H1 (cell line): Measurements from ENCODE around the gene DRC7. TPM values are rescaled to one million over a fixed set of nuclear protein-coding genes. Genes with fewer than 3 reads are reported as not detected.

Experiments
- microRNA-seq, 2 experiments: library from miRNA; unstranded; fragments of <30 nt; microRNA quantifications; one replicate each; pipeline versions ENCODE4 to v1.2.0, GENCODE V29; 2016 to 2020; ENCODE audit warnings: borderline microRNAs expressed in 2 of 2, borderline number of aligned reads in 2 of 2, borderline replicate concordance in 1 of 2
- polyA plus RNA-seq, 7 experiments: library from polyadenylated mRNA; depleted of rRNA in 3 of 7; stranded (reverse) in 5 of 7; unstranded in 2 of 7; fragments of >200 nt in 5 of 7; fragments of 200-250 nt in 2 of 7; gene quantifications; 1 replicate in 5 of 7; 2 replicates in 1 of 7; 4 replicates in 1 of 7; pipeline versions ENCODE4 v1.2.1 to v1.2.3, GENCODE V29; 2011 to 2013; ENCODE audit warnings: missing spikeins in 2 of 7, mixed read lengths in 2 of 7
- small RNA-seq: library from polyadenylated mRNA; stranded (forward); fragments of <200 nt; extraction: miRNeasy Mini kit (QIAGEN cat#:217004); gene quantifications from one replicate; pipeline ENCODE3, GENCODE V24; 2013; ENCODE audit not compliant: insufficient read depth
- total RNA-seq: library from RNA; stranded (reverse); fragmentation: NEBNext Ultra II Directional; extraction: Animal tissue kit (Norgen Biotek cat#: 25700); gene quantifications from 2 replicates; pipeline ENCODE4 v1.2.1, GENCODE V29; 2021

DRC7 gene
- total and polyA plus RNA-seq, 2 of the 8 experiments (the other 6 are each of a cell fraction or from before 2014, with no cell fraction given): 0.14 TPM; not detected in 1

Small RNA genes within 50 kb of the gene (microRNA-seq; reads per million reads assigned to microRNA genes)
- gene MIR6772: 0 reads per million in 2 experiments

Small RNA genes within 50 kb of the gene (small RNA-seq; reads per million reads assigned to genes)
- gene MIR6772: 0.51 reads per million

Other genes with a start within 250 kb of the DRC7 start
- gene CIAPIN1, start 247.4 kb upstream of the DRC7 start, total RNA-seq: 83.6 and 90.7 TPM in 2 replicates
- 64.0 and 76.8 TPM in 2 replicates for gene CIAPIN1, start 247.4 kb upstream of the DRC7 start, polyA plus RNA-seq (2011; rRNA removed)
- 31.7 and 33.3 TPM in 2 replicates for gene COQ9, start 247.3 kb upstream of the DRC7 start, total RNA-seq
- 47.9 and 60.3 TPM in 2 replicates for gene COQ9, start 247.3 kb upstream of the DRC7 start, polyA plus RNA-seq (2011; rRNA removed)
- gene POLR2C, start 232.1 kb upstream of the DRC7 start, total RNA-seq: 71.2 and 72.5 TPM in 2 replicates
- 132 and 149 TPM in 2 replicates for gene POLR2C, start 232.1 kb upstream of the DRC7 start, polyA plus RNA-seq (2011; rRNA removed)
- gene DOK4, start 208.3 kb upstream of the DRC7 start, total RNA-seq: 28.9 and 29.9 TPM in 2 replicates
- 24.0 and 29.5 TPM in 2 replicates for gene DOK4, start 208.3 kb upstream of the DRC7 start, polyA plus RNA-seq (2011; rRNA removed)
- gene CCDC102A, start 158.2 kb upstream of the DRC7 start, total RNA-seq: 3.5 and 4.0 TPM in 2 replicates
- gene CCDC102A, start 158.2 kb upstream of the DRC7 start, polyA plus RNA-seq (2011; rRNA removed): 7.5 and 10.5 TPM in 2 replicates
- gene ADGRG5, start 152.2 kb upstream of the DRC7 start, total RNA-seq: 8.6 and 10.5 TPM in 2 replicates
- 14.8 and 16.5 TPM in 2 replicates for gene ADGRG5, start 152.2 kb upstream of the DRC7 start, polyA plus RNA-seq (2011; rRNA removed)
- gene ADGRG1, start 66.2 kb upstream of the DRC7 start, total RNA-seq: 0.78 and 1.3 TPM in 2 replicates
- gene ADGRG1, start 66.2 kb upstream of the DRC7 start, polyA plus RNA-seq (2011; rRNA removed): 2.6 and 2.9 TPM in 2 replicates
- gene ADGRG3, start 26.5 kb upstream of the DRC7 start, total RNA-seq: 0.15 and 0.28 TPM in 2 replicates
- gene ADGRG3, start 26.5 kb upstream of the DRC7 start, polyA plus RNA-seq (2011; rRNA removed): 0.94 and 0.98 TPM in 2 replicates
- 50.2 and 50.3 TPM in 2 replicates for gene KATNB1, start 41.0 kb downstream of the DRC7 start, total RNA-seq
- gene KATNB1, start 41.0 kb downstream of the DRC7 start, polyA plus RNA-seq (2011; rRNA removed): 60.4 and 88.4 TPM in 2 replicates
- gene KIFC3, start 107.7 kb downstream of the DRC7 start, total RNA-seq: 5.3 and 7.1 TPM in 2 replicates
- 2.1 and 3.8 TPM in 2 replicates for gene KIFC3, start 107.7 kb downstream of the DRC7 start, polyA plus RNA-seq (2011; rRNA removed)